OCI-LY3 (cell line): Measurements from ENCODE around the gene PNRC2.

ENCODE experiments used
- CTCF ChIP-seq: fragments of 200-600, 300-600 bp; sonication (generic); IDR thresholded peaks from 2 replicates; pipeline ENCODE4 v1.5.1; 2014; ENCODE audit warnings: antibody characterized with exemption, low read length, low read depth
- EZH2phosphoT487 ChIP-seq: fragments of 200-600 bp; shearing (Covaris generic); IDR thresholded peaks from 2 replicates; pipeline ENCODE4 v1.6.1; 2018; ENCODE audit warnings: antibody characterized with exemption, mixed run types, low read depth

GRCh38 chr1:23927097-23927496 is 32.5 kb upstream of the PNRC2 start:
- TF ChIP-seq CTCF = no peak
- no peak for TF ChIP-seq EZH2phosphoT487
